Muscle of arm (tissue), 14 donors: ENCODE results near the gene OR13G1. TPM values are rescaled to one million over a fixed set of nuclear protein-coding genes. Genes with fewer than 3 reads are reported as not detected.
A peak's percentile ranks its signal among the peaks of the same experiment; 100 is the strongest.
"Not testable (repeated sequence)": the region's sequence is repeated elsewhere in the genome, so short reads cannot be mapped to it uniquely, and the experiment has no call there.

ENCODE experiments used
- DNase-seq: peaks from one replicate; pipeline ENCODE4 v3.0.0-alpha.2; 2013
- long read RNA-seq, 11 donors: transcript quantifications; one replicate each; lab custom pipeline, GENCODE V29; 2026
- polyA plus RNA-seq, 12 donors: library from polyadenylated mRNA; unstranded; fragments of 120-200 nt; gene quantifications; one replicate each; pipeline ENCODE4 v1.2.1, GENCODE V29; 2013; ENCODE audit not compliant: insufficient read length in 12 of 12

OR13G1 gene, protein sequence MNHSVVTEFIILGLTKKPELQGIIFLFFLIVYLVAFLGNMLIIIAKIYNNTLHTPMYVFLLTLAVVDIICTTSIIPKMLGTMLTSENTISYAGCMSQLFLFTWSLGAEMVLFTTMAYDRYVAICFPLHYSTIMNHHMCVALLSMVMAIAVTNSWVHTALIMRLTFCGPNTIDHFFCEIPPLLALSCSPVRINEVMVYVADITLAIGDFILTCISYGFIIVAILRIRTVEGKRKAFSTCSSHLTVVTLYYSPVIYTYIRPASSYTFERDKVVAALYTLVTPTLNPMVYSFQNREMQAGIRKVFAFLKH
- not detected for polyA plus RNA-seq
- long read RNA-seq, donor 1: 0 reads
- long read RNA-seq, donor 2: 0 reads
- long read RNA-seq, donor 3: 0 reads
- long read RNA-seq, donor 4: 0 reads
- long read RNA-seq, donor 5: 0 reads
- long read RNA-seq, donor 6: 0 reads
- long read RNA-seq, donor 7: 0 reads
- long read RNA-seq, donor 8: 0 reads
- long read RNA-seq, donor 9: 0 reads
- long read RNA-seq, donor 10: 0 reads
- long read RNA-seq, donor 11: 0 reads

DNA sequence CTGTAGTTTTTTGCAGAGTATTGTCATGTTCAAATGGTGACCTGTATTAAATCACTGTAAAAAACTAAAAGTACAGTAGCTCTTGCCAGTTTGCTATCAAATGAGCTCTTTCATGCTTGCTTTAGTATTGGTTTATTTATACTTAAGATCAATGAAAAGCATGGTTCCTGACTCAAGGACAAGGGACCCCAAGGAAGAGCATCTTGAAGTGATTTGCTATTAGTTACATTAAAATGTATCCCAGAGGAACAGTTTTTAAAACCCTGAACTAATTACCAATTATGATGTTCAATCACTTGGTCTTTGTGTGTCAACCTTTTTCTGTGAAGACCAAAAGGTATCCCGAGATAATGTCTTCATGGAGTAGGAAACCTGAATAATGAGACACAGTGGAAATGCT lies at the start of gene OR13G1:
Gene OR13G1, minus strand, starts transcription at position 101 of the 400 bp plus-strand sequence. CDS start 6,698 bp downstream, outside the sequence.
- DNase-seq: no peak

DNA sequence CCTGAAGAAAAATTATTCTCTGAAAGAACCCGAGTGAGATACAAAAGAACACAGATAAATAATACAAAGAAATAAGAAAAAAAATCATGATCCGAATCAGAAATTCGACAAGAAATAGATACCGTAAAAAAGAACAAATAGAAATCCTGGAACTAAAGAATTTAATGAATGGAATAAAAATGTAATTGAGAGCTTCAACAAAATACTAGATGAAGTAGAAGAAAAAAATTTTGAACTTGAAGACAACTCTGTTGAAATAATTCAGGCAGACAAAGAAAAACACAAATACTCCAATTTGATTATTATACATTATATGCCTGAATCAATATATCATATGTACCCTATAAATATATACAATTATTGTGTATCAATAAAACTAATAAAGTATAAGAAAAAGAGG lies 41.7 kb upstream of the OR13G1 start:
- DNase-seq: no peak

DNA sequence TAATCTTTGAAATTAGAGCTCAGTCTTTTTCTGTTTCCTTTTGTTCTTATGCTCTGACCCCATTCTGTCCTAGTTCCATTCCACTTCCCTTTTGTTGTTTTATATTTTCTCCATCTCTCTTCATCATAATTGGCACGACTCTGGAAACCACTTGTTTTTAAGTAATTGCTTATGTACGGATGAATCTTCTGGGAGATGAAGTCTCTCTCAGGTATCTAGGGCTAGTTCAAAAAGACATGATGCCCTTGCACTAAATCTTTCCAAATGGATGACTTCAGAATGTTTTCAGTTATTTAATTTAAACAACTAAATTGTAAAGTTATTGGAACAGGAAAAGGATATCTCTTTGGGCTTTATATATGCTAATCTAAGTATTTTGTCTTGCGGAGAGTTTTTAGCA lies 37.0 kb upstream of the OR13G1 start, which contains the start of gene OR6F1:
Gene OR6F1, minus strand, starts transcription at position 101 of the 400 bp plus-strand sequence. CDS start 3,891 bp downstream, outside the sequence.
- no peak for DNase-seq

DNA sequence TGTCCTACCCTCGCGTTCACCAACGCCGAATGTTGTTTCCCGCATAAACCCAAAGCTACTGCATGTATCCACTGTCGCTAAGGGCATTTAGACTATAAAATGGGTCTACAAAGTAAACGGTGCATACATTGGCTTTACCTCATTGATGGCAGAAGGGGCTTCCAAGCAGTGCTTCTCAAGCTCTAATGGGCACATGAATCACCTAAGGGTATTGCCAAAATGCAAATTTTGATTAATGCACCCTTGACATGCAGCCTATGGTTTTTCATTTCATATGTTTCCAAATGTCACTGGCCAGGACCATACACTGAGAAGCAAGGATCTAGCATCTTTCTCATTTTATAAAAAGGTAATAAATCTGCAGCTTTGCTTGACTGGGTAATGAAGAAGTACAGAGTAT lies 34.2 kb upstream of the OR13G1 start:
- no peak for DNase-seq

DNA sequence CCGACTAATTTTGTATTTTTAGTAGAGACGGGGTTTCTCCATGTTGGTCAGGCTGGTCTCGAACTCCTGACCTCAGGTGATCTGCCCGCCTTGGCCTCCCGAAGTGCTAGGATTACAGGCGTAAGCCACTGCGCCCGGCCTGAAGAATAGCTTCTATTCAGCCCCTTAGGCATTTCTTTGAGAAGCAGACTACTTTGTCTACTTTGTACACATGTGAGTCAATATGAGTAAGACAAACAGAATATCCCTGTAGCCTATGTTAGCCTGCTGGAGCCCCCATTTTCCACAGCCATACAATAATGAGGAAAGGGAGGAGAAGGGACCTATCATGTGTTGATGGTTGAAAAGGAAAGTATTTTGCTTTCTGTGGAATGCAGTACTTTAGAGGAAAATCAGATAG lies 31.1 kb upstream of the OR13G1 start:
- DNase-seq: not testable (repeated sequence)

DNA sequence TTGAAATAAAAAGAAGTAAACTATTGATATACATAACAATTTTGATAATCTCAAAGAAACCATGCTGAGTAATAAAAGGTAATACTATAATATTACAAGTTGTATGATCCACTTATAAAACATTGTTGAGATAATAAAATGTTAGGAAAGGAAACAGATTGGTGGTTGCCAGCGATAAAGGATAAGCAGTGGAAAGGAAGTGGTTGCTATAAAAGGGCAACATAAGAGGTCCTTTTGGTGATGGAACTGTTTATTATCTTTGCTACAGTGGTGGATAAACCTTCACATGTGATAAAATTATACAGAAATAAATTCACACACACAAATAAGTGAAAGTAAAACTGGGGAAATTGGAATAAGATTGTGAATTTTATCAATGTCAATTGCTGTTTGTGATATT lies 21.8 kb upstream of the OR13G1 start:
- DNase-seq: no peak

DNA sequence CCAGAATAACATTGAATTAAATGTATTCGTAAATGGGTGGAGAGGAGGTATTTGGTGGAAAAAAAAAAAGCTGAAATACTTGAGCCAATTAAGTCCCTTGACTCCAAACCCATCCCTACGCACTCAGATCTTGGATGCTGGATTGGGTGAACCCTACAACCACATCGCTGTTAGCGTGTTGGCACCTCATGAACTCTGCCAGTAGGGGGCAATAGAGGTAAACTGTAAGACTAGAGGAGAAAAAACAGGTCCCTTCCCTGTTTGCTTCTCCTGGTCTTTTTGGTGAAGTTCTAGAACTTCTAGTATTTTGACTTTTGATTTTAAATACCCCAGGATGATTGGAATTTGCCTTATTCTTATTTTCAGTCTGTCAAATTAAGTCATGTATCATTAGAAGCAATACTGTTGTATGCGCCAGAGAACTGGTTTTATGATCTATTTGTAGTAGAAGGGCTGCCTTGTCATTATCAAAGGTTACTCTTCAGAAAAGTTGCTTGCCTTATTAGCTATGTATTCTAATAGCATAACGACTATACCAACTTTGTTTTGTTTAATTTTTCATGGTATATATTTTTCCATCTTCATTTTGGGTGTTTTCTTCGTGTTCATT lies 1.9 kb upstream of the OR13G1 start:
- peak; percentile 4 for DNase-seq

DNA sequence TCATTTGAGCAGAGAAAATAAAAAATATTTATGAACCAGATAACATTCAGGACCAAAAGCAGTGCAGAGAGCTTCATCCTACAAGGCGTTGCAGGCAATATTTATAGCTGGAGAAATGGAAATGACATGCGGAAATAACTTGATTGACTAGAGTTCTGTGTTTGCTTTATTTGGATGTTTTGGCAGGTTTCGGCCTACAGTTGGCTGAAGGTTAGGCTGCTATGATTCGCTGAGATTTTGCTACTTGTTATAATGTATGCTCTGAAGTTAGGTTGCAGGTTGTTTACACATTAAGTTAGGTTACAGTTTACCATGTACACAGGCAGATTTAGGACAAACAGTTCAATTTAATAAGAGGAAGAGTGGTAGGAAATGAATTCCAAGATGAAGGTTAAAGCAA lies 632 bp upstream of the OR13G1 start:
- DNase-seq: no peak

DNA sequence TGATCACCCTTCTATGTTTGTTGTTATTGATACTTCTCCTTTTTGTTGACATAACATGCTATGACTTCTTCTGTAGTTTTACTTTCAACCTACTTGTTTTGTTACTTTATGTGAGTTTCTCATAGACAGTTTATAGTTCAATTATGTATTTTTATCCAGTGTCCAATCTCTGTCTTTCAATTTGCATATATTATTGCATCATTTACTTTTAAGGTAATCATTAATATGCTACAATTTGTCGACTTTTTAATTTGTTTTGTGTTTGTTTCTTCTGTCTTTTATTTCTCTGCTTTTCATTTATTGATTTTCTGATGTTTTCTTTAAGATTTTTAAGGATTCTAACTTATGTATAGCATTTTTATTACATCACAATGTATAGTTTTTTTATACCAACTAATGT lies 10.3 kb downstream of the OR13G1 start:
- no peak for DNase-seq

DNA sequence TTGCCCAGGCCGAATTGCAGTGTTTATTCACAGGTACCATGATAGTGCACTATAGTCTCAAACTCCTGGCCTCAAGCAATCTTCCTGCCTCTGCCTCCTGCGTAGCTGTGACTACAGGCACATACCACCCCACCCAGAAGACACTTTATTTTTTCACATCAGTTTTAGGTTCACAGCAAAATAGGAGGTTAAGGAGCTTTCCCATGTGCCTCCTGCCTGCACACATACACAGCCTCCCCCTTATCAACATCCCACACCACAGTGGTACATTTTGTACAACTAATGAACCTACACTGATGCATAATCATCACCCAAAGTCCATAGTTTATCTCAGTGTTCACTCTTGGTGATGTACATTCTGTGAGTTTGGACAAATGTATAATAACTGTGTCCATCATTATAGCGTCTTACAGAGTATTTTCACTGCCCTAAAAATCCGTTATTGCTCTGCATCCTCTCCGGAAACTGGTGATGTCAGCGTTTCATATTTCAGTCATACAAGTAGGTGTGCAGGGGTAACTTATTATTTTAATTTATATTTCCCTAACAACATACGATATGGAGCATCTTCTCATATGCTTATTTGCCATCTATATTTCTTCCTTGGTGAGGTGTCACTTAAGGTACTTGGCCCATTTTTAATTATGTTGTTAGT lies 23.2 kb downstream of the OR13G1 start:
- no peak for DNase-seq

DNA sequence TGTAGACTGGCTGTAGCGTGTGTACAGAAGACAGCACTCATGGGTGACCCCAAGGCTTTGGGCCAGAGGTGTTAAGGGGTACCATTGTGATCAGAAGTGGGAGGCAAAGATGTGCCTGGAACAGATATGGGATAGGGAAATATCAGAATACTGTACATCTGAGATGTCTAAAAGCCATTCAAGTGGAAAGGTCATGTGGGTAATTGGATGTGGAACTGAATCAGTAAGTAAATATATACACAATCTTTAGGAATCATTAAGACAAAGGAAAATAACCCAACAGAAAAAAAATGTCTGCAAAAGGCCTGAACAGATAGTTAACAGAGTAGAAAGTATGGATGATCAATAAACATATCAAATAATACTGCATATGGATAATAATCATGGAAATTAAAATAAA lies 26.5 kb downstream of the OR13G1 start:
- DNase-seq: no peak

DNA sequence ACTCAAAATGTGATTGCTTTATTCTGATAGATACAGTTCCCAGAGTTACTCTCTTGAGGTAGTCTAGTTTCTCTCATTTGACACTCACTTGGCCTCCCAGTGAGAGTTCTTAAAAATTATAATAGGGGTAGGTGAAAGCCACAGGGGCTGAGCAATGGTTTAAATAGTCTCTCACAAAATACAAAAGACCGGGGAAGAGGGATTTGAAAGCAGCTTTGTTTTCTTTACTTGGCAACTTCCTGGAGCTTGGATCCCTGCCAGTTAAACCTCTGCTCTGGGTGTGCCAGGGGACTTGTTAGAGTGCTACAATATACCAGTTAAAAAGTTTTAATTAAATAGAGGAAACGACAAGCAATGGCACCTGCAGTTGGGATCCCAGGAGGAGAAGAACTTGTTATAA lies 31.7 kb downstream of the OR13G1 start:
- no peak for DNase-seq

DNA sequence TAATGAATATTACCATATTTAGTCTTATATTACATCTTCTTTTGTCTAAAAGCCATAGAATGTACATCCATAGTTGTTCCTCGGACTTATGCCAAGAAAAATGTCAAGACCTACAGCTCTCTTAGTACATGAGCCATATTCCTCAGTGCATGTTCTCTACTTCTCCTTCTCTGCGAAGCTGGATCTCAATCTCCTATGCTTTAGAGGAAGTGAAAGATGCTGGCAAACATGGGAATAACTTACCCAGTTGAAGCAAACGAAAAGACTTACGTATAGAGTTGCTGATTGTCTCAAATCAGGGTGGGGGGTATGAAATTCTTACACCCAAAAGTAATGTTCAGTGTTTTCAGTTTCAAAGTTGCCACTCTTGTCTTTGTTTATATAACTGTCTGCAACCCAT lies 32.7 kb downstream of the OR13G1 start:
- no peak for DNase-seq

DNA sequence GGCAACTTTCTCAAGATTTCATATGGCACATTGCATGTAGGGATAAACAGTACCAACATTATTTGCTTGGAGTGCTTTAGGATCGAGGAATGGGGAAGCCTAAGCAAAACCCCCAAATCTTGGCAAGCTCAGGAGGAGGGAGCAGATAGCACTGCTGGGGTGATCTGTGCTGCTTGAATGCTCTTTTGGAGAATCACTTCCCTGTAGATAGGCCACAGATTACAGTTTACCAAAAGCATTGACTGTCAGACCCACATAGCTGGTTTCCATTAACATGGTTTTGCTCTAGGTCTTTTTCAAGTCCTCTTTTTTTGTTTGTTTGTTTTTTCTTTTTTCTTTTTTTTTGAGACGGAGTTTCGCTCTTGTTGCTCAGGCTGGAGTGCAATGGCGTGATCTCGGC lies 36.8 kb downstream of the OR13G1 start:
- no peak for DNase-seq

DNA sequence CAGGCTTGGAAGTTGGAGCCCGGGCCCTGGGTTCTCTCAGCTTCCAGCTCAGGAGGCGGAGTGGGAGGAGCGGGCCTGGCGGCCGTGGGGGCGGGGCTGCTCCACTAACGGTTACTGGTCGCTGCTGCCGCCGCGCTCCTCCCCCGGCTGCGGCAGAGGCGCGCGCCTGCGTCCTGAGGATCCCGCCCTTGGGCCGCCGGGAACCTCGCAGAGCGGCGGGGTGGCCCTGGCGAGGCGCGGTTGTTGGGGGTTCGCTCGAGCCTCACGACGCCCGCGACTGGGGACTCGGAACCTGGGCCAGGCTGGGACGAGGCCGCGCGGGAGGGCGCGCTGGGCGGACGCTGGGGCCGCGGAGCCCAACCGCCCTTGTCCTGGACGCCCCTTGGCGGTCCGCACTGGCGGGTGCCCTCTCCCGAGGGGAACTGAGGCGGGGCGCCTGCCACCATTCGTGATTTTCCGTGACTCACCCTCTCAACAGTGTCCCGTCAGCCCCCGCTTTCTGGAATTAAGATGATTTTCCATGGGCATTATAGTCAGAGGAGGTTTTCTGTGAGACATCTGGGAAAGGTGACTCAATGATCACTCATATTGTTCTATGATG lies 40.1 kb downstream of the OR13G1 start:
- peak; percentile 43 for DNase-seq

DNA sequence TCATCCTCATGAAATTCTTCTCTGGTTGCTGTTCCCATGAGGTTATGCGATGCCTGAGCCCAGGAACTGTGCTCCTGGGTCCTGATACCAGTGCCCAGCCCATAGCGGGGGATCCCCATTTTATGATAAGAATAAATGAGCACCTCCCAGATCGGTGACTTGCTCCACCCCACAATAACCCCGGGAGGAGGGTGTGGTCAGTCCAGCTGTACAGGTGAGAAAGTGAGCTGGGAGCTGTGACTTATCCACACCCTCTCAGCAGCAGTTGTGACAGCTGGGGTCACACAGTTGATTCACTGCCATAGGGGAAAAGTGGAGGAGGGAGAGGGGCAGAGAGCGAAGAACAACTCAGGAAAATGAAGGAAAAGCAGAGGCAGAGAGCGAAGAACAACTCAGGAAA lies 40.8 kb downstream of the OR13G1 start:
- DNase-seq: no peak

DNA sequence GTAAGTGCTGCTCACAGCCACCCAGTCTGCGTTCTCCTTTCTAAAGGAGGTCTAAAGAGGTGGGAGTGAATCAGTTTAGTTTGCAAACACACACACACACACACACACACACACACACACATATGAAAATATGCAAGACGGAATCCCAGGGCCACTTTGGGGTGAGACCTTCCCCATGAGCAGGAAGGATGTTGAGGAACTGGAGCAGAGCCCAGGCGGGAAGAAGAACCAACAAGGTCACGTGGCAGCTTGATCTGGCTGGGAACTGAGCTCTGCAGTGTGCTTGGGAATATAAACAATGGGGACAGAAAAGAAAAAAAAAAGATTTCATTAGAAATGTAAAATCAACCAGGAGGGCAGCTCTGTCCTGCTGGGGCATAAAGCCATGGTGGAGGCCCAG lies 41.5 kb downstream of the OR13G1 start:
- no peak for DNase-seq

DNA sequence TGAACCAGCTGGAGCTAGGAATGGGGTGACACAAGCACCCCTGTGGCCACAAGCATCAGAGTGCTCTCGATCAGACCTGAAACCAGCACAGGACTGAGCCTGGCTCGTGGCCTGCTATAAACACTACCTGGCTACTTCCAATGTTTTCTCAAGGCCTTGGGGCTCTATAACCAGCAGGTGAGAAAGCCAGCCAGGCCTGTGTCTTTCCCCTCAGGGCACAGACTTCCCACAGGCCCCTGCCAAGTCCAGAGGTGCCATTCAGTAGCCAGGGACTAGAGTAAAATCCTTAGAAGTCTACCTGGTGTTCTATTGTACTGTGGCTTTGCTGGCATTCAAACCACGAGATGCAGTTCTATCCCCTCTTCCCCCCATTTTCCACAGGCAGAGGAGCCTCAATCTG lies 51.6 kb downstream of the OR13G1 start:
- DNase-seq: no peak
